ENCODE measurements around the gene SEPTIN7. TPM values are rescaled to one million over a fixed set of nuclear protein-coding genes. Genes with fewer than 3 reads are reported as not detected.

SEPTIN7 gene
- total RNA-seq, 1 experiment from 2014 or later: 140 TPM

- no peak overlapping the region for H3K27ac ChIP-seq (ENCODE audit: low read depth, low read length)
- no peaks in the 10 kb centered on the region for H4K20me1 ChIP-seq (ENCODE audit: insufficient read depth)
- ChIA-PET POLR2A (no interaction called here), CTCF (no interaction called here), RAD21 (ENCODE audit: low non-redundant PET in 1 of 2, low total read pairs in 2 of 2, uncharacterized antibody in 2 of 2, unreplicated experiment in 2 of 2) (no interaction called here)
- no peak for DNase-seq (ENCODE audit: low read depth, low spot score)
- H3K79me2 ChIP-seq (ENCODE audit: insufficient read depth, low read length): no peaks in the 10 kb centered on the region
- H2AFZ ChIP-seq (ENCODE audit: low read depth, low read length, poor library complexity, severe bottlenecking): no peak overlapping the region
- TF ChIP-seq ATF3 (IDR thresholded peaks at IDR 0.05) (no peak), SP1 (IDR thresholded peaks at IDR 0.05; ENCODE audit: low read depth) (no peak), TCF7L2 (IDR thresholded peaks at IDR 0.05; ENCODE audit: borderline replicate concordance, extremely low read depth, insufficient read depth, insufficient read length) (no peak), ZFX (IDR thresholded peaks at IDR 0.05) (no peak), SRF (IDR thresholded peaks at IDR 0.05; ENCODE audit: low read depth) (no peak), POLR2AphosphoS5 (IDR thresholded peaks at IDR 0.05; ENCODE audit: low read depth, low read length) (no peak), CEBPB (IDR thresholded peaks at IDR 0.05; ENCODE audit: low read depth) (no peak), FOSL1 (IDR thresholded peaks at IDR 0.05; ENCODE audit: low read depth) (no peak), ZBTB33 (IDR thresholded peaks at IDR 0.05; ENCODE audit: extremely low read depth, insufficient replicate concordance, low read length) (no peak), SIN3A (IDR thresholded peaks at IDR 0.05; ENCODE audit: low read depth) (no peak), POLR2A (IDR thresholded peaks at IDR 0.05; ENCODE audit: borderline replicate concordance, extremely low read depth, insufficient read depth, insufficient read length) (no peak), CTCF (IDR thresholded peaks at IDR 0.05 in 2 of 3, conservative IDR thresholded peaks at IDR 0.05 in 1 of 3; ENCODE audit: borderline replicate concordance in 1 of 3, insufficient read depth in 1 of 3, low read depth in 2 of 3, low read length in 2 of 3) (no peak)
- no peaks in the 10 kb centered on the region for H3K27me3 ChIP-seq (ENCODE audit: insufficient read depth, low read length)
- no peak overlapping the region for H3K4me2 ChIP-seq (ENCODE audit: low read length)
- no peak for ATAC-seq
- no peaks in the 10 kb centered on the region for H3K4me1 ChIP-seq (ENCODE audit: control insufficient read depth in 1 of 2, insufficient read depth in 2 of 2, low read length in 2 of 2)
- no peaks in the 10 kb centered on the region for H3K36me3 ChIP-seq (ENCODE audit: control insufficient read depth in 1 of 2, insufficient read depth in 2 of 2, low read length in 2 of 2)
- H3K9ac ChIP-seq (ENCODE audit: low read length): no peak overlapping the region
- no peak overlapping the region for H3K4me3 ChIP-seq (replicated peaks in 1 of 2; ENCODE audit: low read depth in 1 of 2, low read length in 2 of 2)
- H3K9me3 ChIP-seq (ENCODE audit: control insufficient read depth in 1 of 2, insufficient read depth in 1 of 2, low read depth in 1 of 2, low read length in 2 of 2): no peaks in the 10 kb centered on the region
- no peaks in the 10 kb centered on the region for H3K9me2 ChIP-seq (ENCODE audit: insufficient read depth)
- intact Hi-C loops (cut with micrococcal nuclease): no loop called here
- no TSS peak for BruUV-seq (replicated peaks)
Measured at GRCh38 chr7:35792873-35793489, 7.9 kb upstream of the SEPTIN7 start.

All from HCT116 (cell line).